ENCODE data around the gene ANTXR2.

Gene ANTXR2

GRCh38 chr4:80091688-80092087, 18.7 kb upstream of the ANTXR2 start:
- no peak for DNase-seq

- DNase-seq, result no peak
These were observed 18.2 kb upstream of the ANTXR2 start for GRCh38 chr4:80091184-80091583.

GRCh38 chr4:80090090-80090489, 17.1 kb upstream of the ANTXR2 start:
- DNase-seq, result no peak

GRCh38 chr4:80088471-80088870, 15.4 kb upstream of the ANTXR2 start:
- no peak for DNase-seq

- no peak for DNase-seq
These were observed 13.3 kb upstream of the ANTXR2 start for GRCh38 chr4:80086296-80086695.

GRCh38 chr4:80085081-80085480, 12.1 kb upstream of the ANTXR2 start:
- no peak for DNase-seq

- DNase-seq, result no peak
These were observed 9.7 kb upstream of the ANTXR2 start for GRCh38 chr4:80082693-80083092.

- DNase-seq, result no peak
These were observed 8.5 kb upstream of the ANTXR2 start for GRCh38 chr4:80081566-80081965.

GRCh38 chr4:80079255-80079923, 6.4 kb upstream of the ANTXR2 start:
- DNase-seq, result no peak

GRCh38 chr4:80078346-80079092, 5.5 kb upstream of the ANTXR2 start:
- DNase-seq, result no peak

GRCh38 chr4:80077639-80078038, 4.6 kb upstream of the ANTXR2 start:
- no peak for DNase-seq

- DNase-seq, result no peak
These were observed 3.7 kb upstream of the ANTXR2 start for GRCh38 chr4:80076681-80077080.

- DNase-seq, result no peak
These were observed 3.1 kb upstream of the ANTXR2 start for GRCh38 chr4:80075995-80076675.

- DNase-seq, result no peak
These were observed 1.6 kb upstream of the ANTXR2 start for GRCh38 chr4:80074651-80075050.

GRCh38 chr4:80074069-80074468, 1.0 kb upstream of the ANTXR2 start:
- DNase-seq, result no peak

GRCh38 chr4:80073473-80074008, 512 bp upstream of the ANTXR2 start:
- no peak for DNase-seq

- DNase-seq, result no peak
These were observed 743 bp downstream of the ANTXR2 start for GRCh38 chr4:80072228-80072743.

- peak; percentile 9 for DNase-seq
These were observed 1.3 kb downstream of the ANTXR2 start for GRCh38 chr4:80071604-80072227.

GRCh38 chr4:80070880-80071603, 2.0 kb downstream of the ANTXR2 start:
- no peak for DNase-seq

GRCh38 chr4:80069837-80070731, 2.9 kb downstream of the ANTXR2 start:
- DNase-seq, result no peak

GRCh38 chr4:80069108-80069836, 3.8 kb downstream of the ANTXR2 start:
- no peak for DNase-seq
